GM23248 (cell line): Measurements from ENCODE around the gene PSMC6. TPM values are rescaled to one million over a fixed set of nuclear protein-coding genes. Genes with fewer than 3 reads are reported as not detected.
"Not testable (repeated sequence)": the region's sequence is repeated elsewhere in the genome, so short reads cannot be mapped to it uniquely, and the experiment has no call there.

Experiments
- DNase-seq: peaks from one replicate; pipeline ENCODE4 v3.0.0-alpha.2; 2015
- H2AFZ ChIP-seq: fragments of 200-600 bp; sonication (generic); 2 replicates; pipeline ENCODE4 v1.6.1; 2016; ENCODE audit warnings: antibody characterized with exemption
- H3F3A ChIP-seq: fragments of 200-600 bp; sonication (generic); 2 replicates; pipeline ENCODE4 v1.6.1; 2016; ENCODE audit warnings: mild to moderate bottlenecking, antibody characterized with exemption, mixed run types; ENCODE audit not compliant: insufficient read depth
- H3K27ac ChIP-seq: fragments of 200-600 bp; sonication (generic); 2 replicates; pipeline ENCODE4 v1.5.1; 2016; ENCODE audit warnings: mild to moderate bottlenecking
- H3K27me3 ChIP-seq: fragments of 200-600 bp; sonication (generic); replicated peaks from 2 replicates; pipeline ENCODE4 v1.6.1; 2016; ENCODE audit warnings: mild to moderate bottlenecking; ENCODE audit not compliant: insufficient read depth
- H3K36me3 ChIP-seq: fragments of 200-600 bp; sonication (generic); 2 replicates; pipeline ENCODE4 v1.6.1; 2016; ENCODE audit warnings: low read depth, mild to moderate bottlenecking
- H3K4me1 ChIP-seq: fragments of 200-600 bp; sonication (generic); 2 replicates; pipeline ENCODE4 v1.6.1; 2016; ENCODE audit warnings: mild to moderate bottlenecking; ENCODE audit not compliant: insufficient read depth
- H3K4me2 ChIP-seq: fragments of 200-600 bp; sonication (generic); one replicate; pipeline ENCODE4 v1.6.1; 2016; ENCODE audit warnings: mild to moderate bottlenecking; ENCODE audit not compliant: unreplicated experiment
- H3K4me3 ChIP-seq: fragments of 200-600 bp; sonication (generic); 2 replicates; pipeline ENCODE4 v1.5.1; 2016; ENCODE audit warnings: mild to moderate bottlenecking
- H3K79me2 ChIP-seq: fragments of 200-600 bp; sonication (generic); 2 replicates; pipeline ENCODE4 v1.6.1; 2016; ENCODE audit warnings: mild to moderate bottlenecking; ENCODE audit not compliant: insufficient read depth
- H3K9ac ChIP-seq: fragments of 200-600 bp; sonication (generic); 2 replicates; pipeline ENCODE4 v1.6.1; 2016; ENCODE audit warnings: mild to moderate bottlenecking
- H3K9me2 ChIP-seq: fragments of 200-600 bp; sonication (generic); 2 replicates; pipeline ENCODE4 v1.6.1; 2016; ENCODE audit warnings: mixed run types, mild to moderate bottlenecking, moderate library complexity; ENCODE audit not compliant: insufficient read depth
- H3K9me3 ChIP-seq: fragments of 200-600 bp; sonication (generic); one replicate; pipeline ENCODE4 v1.6.1; 2017; ENCODE audit warnings: low read depth
- H4K20me1 ChIP-seq: fragments of 200-600 bp; sonication (generic); 2 replicates; pipeline ENCODE4 v1.6.0; 2016; ENCODE audit not compliant: insufficient read depth
- EZH2 ChIP-seq: fragments of 200-600 bp; sonication (generic); IDR thresholded peaks from 2 replicates; pipeline ENCODE4 v1.6.1; 2018; ENCODE audit warnings: antibody characterized with exemption, mild to moderate bottlenecking; ENCODE audit not compliant: insufficient read depth, poor library complexity, severe bottlenecking
- EZH2phosphoT487 ChIP-seq: fragments of 200-600 bp; sonication (generic); IDR thresholded peaks from 2 replicates; pipeline ENCODE4 v1.6.1; 2018; ENCODE audit warnings: antibody characterized with exemption, moderate library complexity, mild to moderate bottlenecking, low read depth; ENCODE audit not compliant: insufficient read depth
- WGBS, 2 experiments: methylation state at CpG; one replicate each; pipeline ENCODE4 v1.1.6; 2015 to 2017; ENCODE audit warnings: low lambda C conversion rate in 2 of 2, low coverage in 1 of 2; ENCODE audit errors: missing lambda C conversion rate in 2 of 2; 5-methylcytosine and 5-hydroxymethylcytosine counted together
- in situ Hi-C: fragments of 300-500 bp; cut with MboI; formaldehyde crosslinking; loops from 2 replicates; pipeline ENCODE4 v1.15.0; 2020
- polyA plus RNA-seq: library from polyadenylated mRNA; unstranded; fragments of >200 nt; fragmentation: Nextera tagmentation; extraction: Ambion mirVana; gene quantifications from 2 replicates; pipeline ENCODE4 v1.2.1, GENCODE V29; 2016
- total RNA-seq: library from RNA; depleted of rRNA; stranded (reverse); fragments of >200 nt; shearing (Covaris generic); gene quantifications from 2 replicates; pipeline ENCODE4 v1.2.3, GENCODE V29; 2014

PSMC6 gene
- total and polyA plus RNA-seq, 2 experiments from 2014 or later = 98.8 to 108 TPM

DNA sequence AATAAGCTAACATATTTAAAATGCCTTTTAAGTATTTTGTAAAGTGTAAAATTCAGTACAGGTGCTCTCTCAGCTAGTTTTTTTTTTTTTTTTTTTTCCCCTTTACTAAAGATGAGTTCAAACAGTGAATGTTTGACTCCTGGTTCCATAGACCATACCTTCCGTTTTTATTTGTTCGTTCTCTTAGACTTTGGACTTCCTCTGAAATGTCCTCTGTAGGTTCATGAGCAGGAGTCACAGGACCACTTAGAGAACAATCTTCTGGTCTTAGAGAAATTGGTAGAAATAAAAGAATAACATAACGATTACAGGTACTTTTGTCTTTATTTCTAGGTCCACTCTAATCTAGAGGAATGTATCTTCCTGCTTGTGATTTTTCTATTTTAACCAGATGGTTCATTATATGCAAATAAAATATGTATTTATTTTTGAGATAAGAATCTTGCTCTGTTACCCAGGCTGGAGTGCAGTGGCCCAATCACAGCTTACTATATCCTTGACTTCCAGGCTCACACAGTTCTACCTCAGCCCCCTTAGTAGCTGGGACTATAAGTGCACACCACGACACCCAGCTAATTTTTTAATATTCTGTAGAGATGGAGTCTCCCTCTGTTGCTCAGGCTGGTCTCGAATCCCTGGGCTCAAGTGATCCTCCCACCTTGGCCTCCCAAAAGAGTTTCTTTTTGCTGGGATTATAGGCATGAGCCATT lies 48.8 kb downstream of the PSMC6 start:
- no peaks in the 10 kb centered on the region for H3F3A ChIP-seq
- peaks cover 30% of the 10 kb centered on the region for H3K36me3 ChIP-seq
- DNase-seq = no peak
- H2AFZ ChIP-seq = no peak overlapping the region
- H3K9me3 ChIP-seq = no peaks in the 10 kb centered on the region
- no peak overlapping the region for H3K9ac ChIP-seq
- 97 to 99% methylated on average over 5 of the region's 5 CpGs for WGBS, 2 experiments
- H3K4me2 ChIP-seq = no peak overlapping the region
- no peaks in the 10 kb centered on the region for H3K4me1 ChIP-seq
- no peaks in the 10 kb centered on the region for H4K20me1 ChIP-seq
- H3K27ac ChIP-seq = no peak overlapping the region
- in situ Hi-C loops = no loop called here
- H3K27me3 ChIP-seq = no peaks in the 10 kb centered on the region
- no peak for TF ChIP-seq EZH2phosphoT487
- TF ChIP-seq EZH2 = no peak
- H3K9me2 ChIP-seq = no peaks in the 10 kb centered on the region
- no peaks in the 10 kb centered on the region for H3K79me2 ChIP-seq
- no peak overlapping the region for H3K4me3 ChIP-seq

- no peak for TF ChIP-seq EZH2phosphoT487
- TF ChIP-seq EZH2 = no peak
- Histone ChIP-seq H2AFZ (no peak overlapping the region), H3K27me3 (no peaks in the 10 kb centered on the region), H3F3A (no peaks in the 10 kb centered on the region), H3K9me3 (no peaks in the 10 kb centered on the region), H3K9ac (no peak overlapping the region), H3K4me2 (no peak overlapping the region), H3K36me3 (peaks cover 27% of the 10 kb centered on the region), H3K9me2 (no peaks in the 10 kb centered on the region), H3K27ac (no peak overlapping the region), H3K4me1 (no peaks in the 10 kb centered on the region), H3K79me2 (no peaks in the 10 kb centered on the region), H3K4me3 (no peak overlapping the region), H4K20me1 (no peaks in the 10 kb centered on the region)
- in situ Hi-C loops = no loop called here
- no peak for DNase-seq
- 100% methylated on average over 1 of the region's 1 CpG for WGBS, 2 experiments
Measured at GRCh38 chr14:52759145-52759544, 52.1 kb downstream of the PSMC6 start.

GRCh38 chr14:52762923-52763322 lies 55.9 kb downstream of the PSMC6 start:
- H3K9ac ChIP-seq, DNase-seq, H3K79me2 ChIP-seq, H3K4me3 ChIP-seq, H3K4me1 ChIP-seq, H3K9me2 ChIP-seq, H3F3A ChIP-seq, H3K27ac ChIP-seq, H2AFZ ChIP-seq, H3K27me3 ChIP-seq, in situ Hi-C loops, H4K20me1 ChIP-seq, H3K4me2 ChIP-seq, H3K9me3 ChIP-seq: not testable (repeated sequence)
- peaks cover 16% of the 10 kb centered on the region for H3K36me3 ChIP-seq
- 98 to 99% methylated on average over 4 of the region's 4 CpGs for WGBS, 2 experiments

- Histone ChIP-seq H2AFZ (no peak overlapping the region), H3K79me2 (no peaks in the 10 kb centered on the region), H3K4me2 (no peak overlapping the region), H3K36me3 (peaks cover 25% of the 10 kb centered on the region; the same call in 1 of the 2 replicates), H3K27me3 (no peaks in the 10 kb centered on the region), H3K4me3 (no peak overlapping the region), H3K27ac (no peak overlapping the region), H3K9ac (no peak overlapping the region), H3F3A (no peaks in the 10 kb centered on the region), H4K20me1 (no peaks in the 10 kb centered on the region), H3K9me2 (no peaks in the 10 kb centered on the region), H3K4me1 (peaks cover 16% of the 10 kb centered on the region), H3K9me3 (no peaks in the 10 kb centered on the region)
- no peak for DNase-seq
- 99 to 100% methylated on average over 3 of the region's 3 CpGs for WGBS, 2 experiments
- in situ Hi-C loops = no loop called here
- TF ChIP-seq EZH2phosphoT487 (no peak), EZH2 (no peak)
Measured at GRCh38 chr14:52767058-52767833, 60.2 kb downstream of the PSMC6 start.
